HepG2 (cell line): ENCODE data around the gene FAM81A.

ENCODE experiments used
- CBX1 ChIP-seq: IDR thresholded peaks from one replicate; pipeline ENCODE4 v1.6.1; 2016; ENCODE audit warnings: antibody characterized with exemption, low read depth
- DNMT1 ChIP-seq: sonication (generic); formaldehyde crosslinking; IDR thresholded peaks from 2 replicates; pipeline ENCODE4 v1.5.1; 2020; ENCODE audit warnings: mild to moderate bottlenecking, missing genetic modification reagents
- GTF2F1 ChIP-seq: fragments of 150-350 bp; IDR thresholded peaks from 2 replicates; pipeline ENCODE4 v1.6.1; 2014; ENCODE audit warnings: low read length
- HNF1A ChIP-seq, 2 experiments: sonication (generic) in 1 of 2; formaldehyde crosslinking in 1 of 2; IDR thresholded peaks; 2 replicates each; pipeline versions ENCODE4 v1.4.0 to v1.6.1; 2016 to 2020; ENCODE audit warnings: borderline replicate concordance in 1 of 2, low read depth in 1 of 2, mild to moderate bottlenecking in 1 of 2, missing genetic modification reagents in 1 of 2
- KDM1A ChIP-seq: IDR thresholded peaks from 2 replicates; pipeline ENCODE4 v1.6.1; 2016; ENCODE audit warnings: missing compliant biosample characterization
- MEF2D ChIP-seq: sonication (generic); formaldehyde crosslinking; IDR thresholded peaks from 2 replicates; pipeline ENCODE4 v1.5.1; 2020; ENCODE audit warnings: mild to moderate bottlenecking, missing genetic modification reagents
- MTA1 ChIP-seq: sonication (generic); formaldehyde crosslinking; IDR thresholded peaks from 2 replicates; pipeline ENCODE4 v1.4.0; 2020; ENCODE audit warnings: missing genetic modification reagents, mild to moderate bottlenecking, borderline replicate concordance
- REST ChIP-seq, 2 experiments: IDR thresholded peaks; 2 replicates each; pipeline ENCODE4 v1.6.1; 2011 to 2012; ENCODE audit warnings: low read length in 2 of 2, borderline replicate concordance in 1 of 2, low read depth in 1 of 2, mild to moderate bottlenecking in 1 of 2, moderate library complexity in 1 of 2
- SNRNP70 ChIP-seq: fragments of 200-400 bp; formaldehyde crosslinking; IDR thresholded peaks from 2 replicates; pipeline ENCODE4 v1.6.1; 2017; ENCODE audit warnings: mild to moderate bottlenecking, low read depth, low read length, moderate library complexity
- ZNF451 ChIP-seq: sonication (generic); formaldehyde crosslinking; IDR thresholded peaks from 2 replicates; pipeline ENCODE4 v1.5.0; 2020; ENCODE audit warnings: mild to moderate bottlenecking, missing genetic modification reagents
- ZNF644 ChIP-seq: IDR thresholded peaks from 2 replicates; pipeline ENCODE4 v1.6.1; 2016; ENCODE audit warnings: low read depth
- TF ChIP-seq, protein P1 (sequence below): sonication (generic); formaldehyde crosslinking; IDR thresholded peaks from 2 replicates; pipeline ENCODE4 v1.5.0; 2020; ENCODE audit warnings: mild to moderate bottlenecking, missing genetic modification reagents, moderate library complexity

GRCh38 chr15:59444980-59445545 lies 7.1 kb downstream of the FAM81A start:
- TF ChIP-seq DNMT1 (CRISPR knock-in tag) (no peak), HNF1A (IDR thresholded peaks at IDR 0.05; ENCODE audit: low read depth) (no peak), HNF1A (CRISPR knock-in tag; IDR thresholded peaks at IDR 0.05; ENCODE audit: borderline replicate concordance) (no peak), KDM1A (CRISPR knock-in tag) (no peak), SNRNP70 (no peak), MTA1 (no peak), GTF2F1 (no peak), ZNF451 (CRISPR knock-in tag) (no peak), CBX1 (no peak), ZNF644 (CRISPR knock-in tag) (no peak), MEF2D (CRISPR knock-in tag) (no peak), REST (IDR thresholded peaks at IDR 0.05; ENCODE audit: borderline replicate concordance in 1 of 2, low read depth in 1 of 2, low read length in 2 of 2) (no peak)
- TF ChIP-seq, protein P1, sequence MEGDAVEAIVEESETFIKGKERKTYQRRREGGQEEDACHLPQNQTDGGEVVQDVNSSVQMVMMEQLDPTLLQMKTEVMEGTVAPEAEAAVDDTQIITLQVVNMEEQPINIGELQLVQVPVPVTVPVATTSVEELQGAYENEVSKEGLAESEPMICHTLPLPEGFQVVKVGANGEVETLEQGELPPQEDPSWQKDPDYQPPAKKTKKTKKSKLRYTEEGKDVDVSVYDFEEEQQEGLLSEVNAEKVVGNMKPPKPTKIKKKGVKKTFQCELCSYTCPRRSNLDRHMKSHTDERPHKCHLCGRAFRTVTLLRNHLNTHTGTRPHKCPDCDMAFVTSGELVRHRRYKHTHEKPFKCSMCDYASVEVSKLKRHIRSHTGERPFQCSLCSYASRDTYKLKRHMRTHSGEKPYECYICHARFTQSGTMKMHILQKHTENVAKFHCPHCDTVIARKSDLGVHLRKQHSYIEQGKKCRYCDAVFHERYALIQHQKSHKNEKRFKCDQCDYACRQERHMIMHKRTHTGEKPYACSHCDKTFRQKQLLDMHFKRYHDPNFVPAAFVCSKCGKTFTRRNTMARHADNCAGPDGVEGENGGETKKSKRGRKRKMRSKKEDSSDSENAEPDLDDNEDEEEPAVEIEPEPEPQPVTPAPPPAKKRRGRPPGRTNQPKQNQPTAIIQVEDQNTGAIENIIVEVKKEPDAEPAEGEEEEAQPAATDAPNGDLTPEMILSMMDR (CRISPR knock-in tag) = no peak
